HG03066 (cell line): Measurements from ENCODE around the gene NCOA7.
"Not testable (repeated sequence)": the region's sequence is repeated elsewhere in the genome, so short reads cannot be mapped to it uniquely, and the experiment has no call there.

ENCODE experiments used
- ATAC-seq: cut with Tn5 transposase; IDR thresholded peaks from one replicate; pipeline ENCODE4 v1.9.1; 2021; ENCODE audit warnings: low read depth; ENCODE audit not compliant: unreplicated experiment

Gene NCOA7

GRCh38 chr6:125939026-125939425 is 148.3 kb downstream of the NCOA7 start:
- no peak for ATAC-seq

GRCh38 chr6:125939791-125940190 is 149.0 kb downstream of the NCOA7 start:
- ATAC-seq, result no peak

GRCh38 chr6:125940247-125941041 is 149.7 kb downstream of the NCOA7 start:
- no peak for ATAC-seq

GRCh38 chr6:125942672-125943527 is 152.1 kb downstream of the NCOA7 start:
- ATAC-seq, result no peak

GRCh38 chr6:125943528-125944433 is 153.0 kb downstream of the NCOA7 start:
- ATAC-seq, result no peak

- ATAC-seq, result no peak
Measured at GRCh38 chr6:125944434-125944816, 153.7 kb downstream of the NCOA7 start.

GRCh38 chr6:125944896-125945295 is 154.1 kb downstream of the NCOA7 start:
- ATAC-seq, result no peak

GRCh38 chr6:125945378-125946141 is 154.8 kb downstream of the NCOA7 start:
- no peak for ATAC-seq

GRCh38 chr6:125947615-125948014 is 156.9 kb downstream of the NCOA7 start:
- ATAC-seq, result no peak

- no peak for ATAC-seq
Measured at GRCh38 chr6:125948455-125948854, 157.7 kb downstream of the NCOA7 start.

GRCh38 chr6:125949069-125949468 is 158.3 kb downstream of the NCOA7 start:
- ATAC-seq, result no peak

GRCh38 chr6:125950293-125950692 is 159.5 kb downstream of the NCOA7 start:
- no peak for ATAC-seq

- ATAC-seq, result not testable (repeated sequence)
Measured at GRCh38 chr6:125950716-125951115, 160.0 kb downstream of the NCOA7 start.

GRCh38 chr6:125951323-125951722 is 160.6 kb downstream of the NCOA7 start:
- ATAC-seq, result no peak

GRCh38 chr6:125952764-125953501 is 162.2 kb downstream of the NCOA7 start:
- ATAC-seq, result no peak

GRCh38 chr6:125953502-125953875 is 162.7 kb downstream of the NCOA7 start:
- ATAC-seq, result no peak

GRCh38 chr6:125954735-125955339 is 164.1 kb downstream of the NCOA7 start:
- ATAC-seq, result no peak

GRCh38 chr6:125955973-125956372 is 165.2 kb downstream of the NCOA7 start:
- ATAC-seq, result no peak
